ENCODE data around the gene ANKRD40CL.

GRCh38 chr17:50715471-50715870 lies 51.8 kb downstream of the ANKRD40CL start:
- TF ChIP-seq CTCF (IDR thresholded peaks at IDR 0.05) (no peak), EZH2 (IDR thresholded peaks at IDR 0.05) (no peak)

All from neural progenitor cell (in vitro differentiated cells).